Activated naive CD8-positive, alpha-beta T cell (primary cell): ENCODE results near the gene SV2B.
A peak's percentile ranks its signal among the peaks of the same experiment; 100 is the strongest.

Experiments
- H3K27ac Mint-ChIP-seq: one replicate; pipeline ENCODE4 v1.8.0; 2021; ENCODE audit warnings: mixed read lengths
- H3K27me3 Mint-ChIP-seq: one replicate; pipeline ENCODE4 v1.8.0; 2021; ENCODE audit warnings: mixed read lengths
- H3K36me3 Mint-ChIP-seq: one replicate; pipeline ENCODE4 v1.8.0; 2021; ENCODE audit warnings: mixed read lengths
- H3K4me1 Mint-ChIP-seq: one replicate; pipeline ENCODE4 v1.8.0; 2021; ENCODE audit warnings: low read depth, mixed read lengths
- H3K4me3 Mint-ChIP-seq: one replicate; pipeline ENCODE4 v1.8.0; 2021; ENCODE audit warnings: mild to moderate bottlenecking, mixed read lengths
- H3K9me3 Mint-ChIP-seq: one replicate; pipeline ENCODE4 v1.8.0; 2021; ENCODE audit warnings: low read depth, mixed read lengths

Gene SV2B

DNA sequence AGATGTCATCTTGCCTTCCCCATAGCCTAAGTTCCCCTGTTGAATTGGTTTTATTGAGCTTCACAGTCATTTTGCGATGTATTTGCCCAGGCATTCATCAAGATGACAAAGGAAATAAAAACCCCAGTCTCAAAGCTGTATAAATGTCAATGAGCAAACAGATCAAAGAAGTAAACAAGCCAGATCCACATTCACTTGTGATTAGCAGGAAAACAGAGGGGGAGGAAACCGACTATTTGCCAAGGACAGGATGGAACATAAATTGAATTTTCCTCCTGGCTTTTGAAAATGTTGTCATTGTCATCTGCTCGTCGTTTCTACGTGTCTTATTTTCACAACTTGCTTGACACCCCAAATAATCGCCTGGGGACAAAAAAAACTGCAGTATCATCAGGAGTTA lies 83.5 kb downstream of the SV2B start:
- no peaks in the 10 kb centered on the region for H3K9me3 Mint-ChIP-seq
- H3K27ac Mint-ChIP-seq, result no peak overlapping the region
- H3K4me1 Mint-ChIP-seq, result no peaks in the 10 kb centered on the region
- peaks cover 24% of the 10 kb centered on the region for H3K27me3 Mint-ChIP-seq
- H3K4me3 Mint-ChIP-seq, result no peak overlapping the region
- H3K36me3 Mint-ChIP-seq, result no peaks in the 10 kb centered on the region

DNA sequence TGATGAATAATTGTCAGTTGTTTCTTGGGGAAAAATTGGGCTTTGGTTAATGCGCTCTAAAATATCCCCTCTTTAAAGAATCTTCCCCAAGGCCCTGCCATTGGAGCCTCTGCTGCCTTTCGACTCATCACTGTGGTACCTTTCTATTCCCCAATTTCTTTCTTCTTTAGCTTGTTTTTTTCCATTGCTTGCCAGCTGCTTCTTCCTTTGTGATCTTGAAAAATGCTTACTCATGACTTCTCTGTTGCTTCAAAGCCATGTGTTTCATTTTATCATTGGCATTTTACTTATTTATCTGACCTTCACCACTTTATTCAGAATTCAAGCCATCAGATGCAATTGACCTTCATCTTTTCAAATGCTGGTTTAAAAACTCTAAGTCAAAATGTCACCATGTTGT lies 84.4 kb downstream of the SV2B start:
- Mint-ChIP-seq H3K4me3 (no peak overlapping the region), H3K27me3 (peaks cover 26% of the 10 kb centered on the region), H3K27ac (no peak overlapping the region), H3K36me3 (peaks cover 2% of the 10 kb centered on the region), H3K9me3 (no peaks in the 10 kb centered on the region), H3K4me1 (no peaks in the 10 kb centered on the region)

DNA sequence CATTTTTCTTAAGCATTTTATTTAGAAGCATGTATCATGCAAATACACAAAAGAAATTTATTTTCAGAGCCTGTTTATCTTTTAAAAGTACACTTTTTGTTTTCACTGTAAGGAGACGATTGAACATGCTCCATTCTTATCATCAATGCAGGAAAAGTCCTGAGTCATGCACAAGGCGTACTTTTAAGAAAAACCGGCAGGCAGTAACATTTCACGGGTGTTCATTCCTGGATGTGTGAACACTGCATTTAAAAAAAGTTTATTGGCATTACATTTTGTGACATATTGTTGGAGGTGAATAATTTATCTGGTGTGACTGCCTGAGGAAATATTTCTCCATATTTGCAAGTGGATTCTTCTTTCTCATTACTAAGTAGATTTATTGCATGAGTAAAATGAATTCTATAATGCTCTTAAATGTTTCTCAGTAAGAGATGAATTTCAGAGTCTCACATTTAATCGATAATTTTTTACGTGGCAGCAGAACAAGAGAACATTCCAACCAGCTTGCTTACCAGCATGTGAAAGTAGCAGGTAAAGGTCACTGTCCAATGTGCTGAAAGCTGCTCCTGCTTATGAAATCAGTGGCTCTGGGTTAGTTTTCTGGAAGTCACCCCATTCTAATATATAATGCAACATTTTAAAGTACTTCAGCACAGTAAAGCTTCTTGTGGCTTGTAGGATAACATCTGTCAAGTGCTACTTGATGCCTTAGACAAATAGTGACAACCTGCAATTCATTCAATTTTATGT lies 87.0 kb downstream of the SV2B start:
- Mint-ChIP-seq H3K4me1 (no peaks in the 10 kb centered on the region), H3K4me3 (no peak overlapping the region), H3K27me3 (peaks cover 30% of the 10 kb centered on the region), H3K27ac (no peak overlapping the region), H3K9me3 (no peaks in the 10 kb centered on the region), H3K36me3 (peaks cover 2% of the 10 kb centered on the region)

DNA sequence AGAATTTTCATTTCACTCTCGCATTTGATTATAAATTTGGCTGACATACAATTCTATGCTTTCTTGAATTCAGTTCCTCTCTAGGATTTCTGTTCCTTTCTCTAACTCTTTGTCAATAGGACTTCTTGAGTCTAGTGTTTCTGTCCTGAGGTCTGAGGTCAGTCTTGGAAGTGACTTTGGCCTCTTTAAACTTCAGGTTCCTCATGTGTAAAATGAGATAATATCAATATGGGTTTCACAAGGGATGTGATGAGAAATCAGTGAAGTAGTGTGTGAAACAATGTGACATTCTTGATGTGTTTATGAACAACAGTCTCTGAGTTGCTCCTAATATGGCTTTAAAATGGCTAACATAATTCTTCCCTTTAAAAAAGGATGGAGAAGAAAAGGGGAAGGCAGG lies 92.2 kb downstream of the SV2B start:
- Mint-ChIP-seq H3K27ac (no peak overlapping the region), H3K4me3 (no peak overlapping the region), H3K9me3 (no peaks in the 10 kb centered on the region), H3K36me3 (peaks cover 2% of the 10 kb centered on the region), H3K4me1 (no peaks in the 10 kb centered on the region), H3K27me3 (peaks cover 23% of the 10 kb centered on the region)

DNA sequence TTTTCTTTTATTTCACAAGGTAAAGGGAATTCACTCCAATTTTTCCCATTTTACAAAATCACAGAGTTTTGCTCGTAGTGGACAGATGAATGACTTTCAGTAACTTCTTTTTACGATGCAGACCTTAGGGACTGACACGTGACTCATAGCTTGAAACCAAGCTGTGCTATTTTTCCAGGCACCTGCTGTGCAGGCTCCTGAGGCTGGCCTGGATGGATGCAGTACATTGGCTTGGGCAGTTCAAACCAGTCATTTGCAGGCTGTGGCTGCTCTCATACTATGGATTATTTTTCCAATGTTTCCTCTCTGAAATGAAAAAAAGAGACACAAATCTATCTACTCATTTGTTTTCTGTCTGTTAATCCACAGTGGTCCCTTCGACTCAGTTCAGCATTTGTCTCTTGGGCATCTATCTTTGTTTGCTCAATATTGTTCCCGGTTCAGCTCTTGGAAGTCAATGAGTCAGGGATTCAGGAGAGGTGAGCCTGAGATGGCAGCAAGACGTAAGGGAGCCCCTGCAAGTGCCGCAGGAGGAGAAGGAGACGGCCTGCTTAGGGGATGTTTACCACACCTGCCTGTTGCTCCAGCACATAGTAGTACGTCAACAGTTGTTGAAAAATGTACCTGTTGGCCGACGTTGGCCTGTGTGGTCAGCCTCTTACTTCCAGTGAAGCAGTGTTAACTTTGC lies 92.8 kb downstream of the SV2B start:
- H3K36me3 Mint-ChIP-seq, result peaks cover 2% of the 10 kb centered on the region
- no peaks in the 10 kb centered on the region for H3K4me1 Mint-ChIP-seq
- H3K9me3 Mint-ChIP-seq, result no peaks in the 10 kb centered on the region
- H3K27ac Mint-ChIP-seq, result no peak overlapping the region
- H3K27me3 Mint-ChIP-seq, result peaks cover 23% of the 10 kb centered on the region
- no peak overlapping the region for H3K4me3 Mint-ChIP-seq

DNA sequence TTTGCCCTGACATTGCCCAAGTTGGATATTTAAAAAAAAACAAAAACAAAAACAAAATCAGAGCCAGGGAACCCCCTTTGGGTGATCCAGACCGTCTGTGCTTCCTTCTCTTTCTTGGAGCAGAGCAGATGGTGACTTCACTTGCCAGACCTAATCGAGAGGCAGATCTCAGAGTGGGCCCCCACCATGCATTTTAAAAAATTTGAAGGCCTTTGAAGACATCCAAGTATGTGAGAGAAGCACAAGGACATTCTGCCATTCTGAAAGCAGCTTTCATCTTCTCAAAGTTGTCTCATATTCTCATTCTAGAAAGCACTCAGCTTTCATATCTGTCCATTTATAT lies 93.3 kb downstream of the SV2B start:
- H3K4me1 Mint-ChIP-seq, result no peaks in the 10 kb centered on the region
- H3K27ac Mint-ChIP-seq, result no peak overlapping the region
- peaks cover 23% of the 10 kb centered on the region for H3K27me3 Mint-ChIP-seq
- H3K4me3 Mint-ChIP-seq, result no peak overlapping the region
- H3K36me3 Mint-ChIP-seq, result peaks cover 2% of the 10 kb centered on the region
- H3K9me3 Mint-ChIP-seq, result no peaks in the 10 kb centered on the region

DNA sequence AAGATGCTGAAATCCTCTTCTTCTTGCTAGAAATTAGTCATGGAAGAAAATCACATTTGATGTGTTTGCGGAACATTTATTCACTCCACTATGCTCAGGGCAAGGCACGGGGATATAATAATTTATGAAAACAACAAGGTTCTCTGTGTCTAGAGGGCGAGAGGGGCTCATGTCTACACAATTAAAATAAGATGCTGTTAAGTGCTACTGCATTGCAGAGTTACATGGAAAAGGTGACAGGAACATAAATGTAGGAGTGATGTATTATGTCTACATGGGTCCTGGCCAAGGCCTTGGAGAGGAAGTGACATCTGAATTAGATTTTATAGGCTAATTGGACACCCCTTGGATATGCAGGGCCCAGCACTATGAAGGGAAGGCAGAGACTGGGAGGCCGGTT lies 96.1 kb downstream of the SV2B start:
- Mint-ChIP-seq H3K4me1 (no peaks in the 10 kb centered on the region), H3K27me3 (peaks cover 16% of the 10 kb centered on the region), H3K36me3 (no peaks in the 10 kb centered on the region), H3K27ac (no peak overlapping the region), H3K4me3 (no peak overlapping the region), H3K9me3 (no peaks in the 10 kb centered on the region)

DNA sequence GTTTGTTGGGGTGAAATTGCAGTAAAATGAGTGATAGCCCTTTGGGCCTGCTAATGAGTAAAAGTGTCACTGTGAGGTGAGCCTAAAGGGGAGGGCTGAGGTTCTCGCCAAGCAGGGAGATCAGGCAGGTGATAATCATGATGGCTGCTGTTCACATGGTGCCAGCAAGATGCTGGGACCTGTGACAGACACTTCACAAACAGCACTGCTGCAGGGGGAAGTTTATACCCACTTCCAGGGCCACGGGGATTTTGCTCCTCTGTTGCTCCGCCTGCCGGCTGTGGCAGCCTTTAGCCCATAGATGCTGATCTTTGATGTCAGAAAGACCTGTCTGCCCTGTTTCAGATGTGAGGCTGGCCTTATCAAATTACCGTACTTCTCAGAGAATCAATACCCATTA lies 96.7 kb downstream of the SV2B start:
- no peak overlapping the region for H3K27ac Mint-ChIP-seq
- no peaks in the 10 kb centered on the region for H3K4me1 Mint-ChIP-seq
- H3K4me3 Mint-ChIP-seq, result no peak overlapping the region
- H3K27me3 Mint-ChIP-seq, result peaks cover 13% of the 10 kb centered on the region
- H3K9me3 Mint-ChIP-seq, result no peaks in the 10 kb centered on the region
- no peaks in the 10 kb centered on the region for H3K36me3 Mint-ChIP-seq

DNA sequence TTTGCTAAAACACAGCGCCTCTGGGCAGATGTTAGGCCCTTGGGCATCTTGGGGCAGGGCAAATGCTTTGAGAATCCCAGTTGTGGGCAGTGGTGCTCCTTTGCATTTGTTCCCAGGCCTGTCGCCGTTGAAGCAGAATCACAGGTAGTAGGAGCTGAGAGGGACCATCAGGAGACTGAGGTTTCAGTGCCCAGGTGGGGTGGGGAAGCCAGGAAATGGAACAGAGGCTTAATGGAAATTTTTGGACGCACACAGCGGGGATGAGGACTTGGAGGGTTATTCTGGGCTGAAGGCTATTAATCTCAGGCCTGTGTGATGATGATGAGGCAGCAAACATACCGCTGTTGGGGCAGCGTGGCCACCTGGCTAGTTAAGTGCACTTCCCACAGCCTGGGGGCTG lies 99.5 kb downstream of the SV2B start:
- Mint-ChIP-seq H3K36me3 (no peaks in the 10 kb centered on the region), H3K27ac (no peak overlapping the region), H3K27me3 (peaks cover under 1% of the 10 kb centered on the region), H3K4me3 (no peak overlapping the region), H3K9me3 (no peaks in the 10 kb centered on the region), H3K4me1 (no peaks in the 10 kb centered on the region)

DNA sequence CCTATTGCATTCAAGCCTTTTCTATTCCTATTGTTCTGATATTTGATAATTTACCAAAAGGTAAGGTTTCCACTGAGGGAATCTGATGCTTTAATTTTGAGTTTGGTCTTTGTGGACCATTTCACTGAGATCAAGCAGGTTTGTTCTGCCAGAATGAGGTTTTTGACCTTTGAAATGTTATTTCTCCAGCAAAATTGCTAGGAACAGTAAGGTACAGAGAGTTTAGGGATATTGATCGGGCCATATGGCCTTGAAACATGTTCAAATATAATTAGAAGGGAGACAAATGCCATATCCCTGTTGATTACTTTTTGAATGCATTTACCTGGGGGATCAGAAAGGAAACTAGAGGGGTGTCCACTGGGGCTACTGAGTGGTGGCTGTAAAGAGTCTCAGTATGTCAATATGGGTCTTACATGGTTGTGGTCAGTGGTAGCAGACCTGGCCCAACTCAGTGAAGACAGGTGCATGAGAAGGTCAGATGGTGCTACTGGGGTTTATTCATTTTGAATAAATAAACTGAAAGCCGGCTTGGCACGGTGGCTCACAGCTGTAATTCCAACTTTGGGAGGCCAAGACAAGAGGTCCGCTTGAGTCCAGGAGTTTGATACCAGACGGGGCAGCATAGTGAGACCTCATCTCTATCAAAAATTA lies 100.2 kb downstream of the SV2B start:
- Mint-ChIP-seq H3K4me3 (no peak overlapping the region), H3K27ac (peak overlapping the region; percentile 25), H3K27me3 (no peaks in the 10 kb centered on the region), H3K36me3 (no peaks in the 10 kb centered on the region), H3K4me1 (no peaks in the 10 kb centered on the region), H3K9me3 (no peaks in the 10 kb centered on the region)

DNA sequence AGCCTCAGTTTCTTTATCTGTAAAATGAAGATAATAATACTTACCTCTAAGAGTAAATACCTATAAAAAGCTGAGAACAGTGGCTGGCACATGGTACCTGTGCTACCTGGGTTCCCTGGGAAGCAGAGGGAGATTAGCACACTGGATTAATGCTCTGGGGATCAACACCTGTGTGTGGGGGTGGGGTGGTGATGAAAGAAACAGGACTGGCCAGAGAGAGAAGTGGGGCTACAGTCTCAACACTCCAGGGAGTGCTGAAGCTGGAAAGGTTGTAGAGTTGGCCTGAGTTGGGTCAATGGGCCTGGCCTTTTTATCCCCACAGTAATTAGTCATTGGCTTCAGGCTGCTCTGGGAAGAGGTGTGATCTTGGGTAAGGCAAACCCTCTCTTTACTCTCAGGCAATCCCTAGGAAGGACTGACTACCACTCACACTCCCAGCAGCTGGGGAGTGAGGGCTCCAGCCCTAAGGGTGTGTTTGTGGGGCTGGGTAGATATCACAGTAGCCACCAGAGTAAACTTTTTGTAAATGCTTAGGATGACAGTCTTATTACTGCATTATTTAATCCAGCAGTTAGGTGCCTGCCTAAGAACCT lies 102.5 kb downstream of the SV2B start:
- Mint-ChIP-seq H3K9me3 (no peaks in the 10 kb centered on the region), H3K36me3 (no peaks in the 10 kb centered on the region), H3K27ac (no peak overlapping the region), H3K27me3 (peaks cover 4% of the 10 kb centered on the region), H3K4me3 (no peak overlapping the region), H3K4me1 (no peaks in the 10 kb centered on the region)

DNA sequence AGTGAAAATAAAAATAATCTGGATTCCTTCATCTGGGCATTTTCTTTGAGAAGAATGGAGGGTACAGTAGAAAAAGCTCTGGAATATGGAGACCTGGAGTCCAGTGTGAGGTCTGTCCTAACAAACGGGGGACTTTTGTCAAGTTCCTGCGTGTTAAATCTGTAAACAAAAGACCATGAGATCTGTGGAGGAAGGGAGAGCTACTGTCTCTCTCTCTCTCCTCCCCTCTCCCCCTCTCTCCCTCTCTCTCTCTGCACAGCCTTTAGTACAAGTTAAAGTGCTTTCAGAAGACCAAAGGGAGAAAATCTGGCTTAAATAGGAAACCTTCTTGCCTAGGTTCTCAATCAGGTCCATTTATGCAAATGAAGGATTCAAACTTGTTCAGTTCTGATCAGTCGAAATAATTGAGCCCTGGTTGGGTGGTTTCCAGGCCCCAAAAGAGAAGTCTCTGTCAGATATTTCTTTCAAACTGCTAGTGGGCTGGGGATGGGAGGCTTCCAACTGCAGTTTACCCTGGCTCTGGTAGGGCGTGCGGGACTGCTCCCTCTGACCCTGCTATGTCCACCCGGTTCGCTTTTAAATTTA lies 103.7 kb downstream of the SV2B start:
- H3K4me3 Mint-ChIP-seq, result no peak overlapping the region
- H3K27ac Mint-ChIP-seq, result no peak overlapping the region
- H3K9me3 Mint-ChIP-seq, result no peaks in the 10 kb centered on the region
- H3K27me3 Mint-ChIP-seq, result peaks cover 7% of the 10 kb centered on the region
- no peaks in the 10 kb centered on the region for H3K36me3 Mint-ChIP-seq
- no peaks in the 10 kb centered on the region for H3K4me1 Mint-ChIP-seq

DNA sequence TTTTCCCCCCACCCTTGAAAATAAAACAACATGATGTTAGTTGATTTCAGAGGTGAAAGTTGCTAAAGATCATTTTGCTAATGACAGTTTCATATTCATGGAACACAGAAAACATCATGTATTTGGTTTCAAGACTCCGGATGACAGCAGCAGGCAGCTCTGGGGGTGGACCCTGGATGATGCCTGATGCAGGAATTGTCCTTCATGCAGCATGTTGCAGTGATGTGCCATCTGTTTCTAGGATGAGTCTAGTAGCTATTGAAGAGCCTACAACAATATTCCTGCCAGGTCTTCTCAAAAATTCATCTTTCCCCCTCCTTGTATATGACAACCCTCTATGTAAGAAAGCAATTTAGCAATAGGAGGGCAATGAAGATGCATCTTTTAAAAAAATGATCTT lies 108.3 kb downstream of the SV2B start:
- Mint-ChIP-seq H3K36me3 (no peaks in the 10 kb centered on the region), H3K4me1 (no peaks in the 10 kb centered on the region), H3K9me3 (no peaks in the 10 kb centered on the region), H3K4me3 (no peak overlapping the region), H3K27ac (no peak overlapping the region), H3K27me3 (peaks cover 14% of the 10 kb centered on the region)

DNA sequence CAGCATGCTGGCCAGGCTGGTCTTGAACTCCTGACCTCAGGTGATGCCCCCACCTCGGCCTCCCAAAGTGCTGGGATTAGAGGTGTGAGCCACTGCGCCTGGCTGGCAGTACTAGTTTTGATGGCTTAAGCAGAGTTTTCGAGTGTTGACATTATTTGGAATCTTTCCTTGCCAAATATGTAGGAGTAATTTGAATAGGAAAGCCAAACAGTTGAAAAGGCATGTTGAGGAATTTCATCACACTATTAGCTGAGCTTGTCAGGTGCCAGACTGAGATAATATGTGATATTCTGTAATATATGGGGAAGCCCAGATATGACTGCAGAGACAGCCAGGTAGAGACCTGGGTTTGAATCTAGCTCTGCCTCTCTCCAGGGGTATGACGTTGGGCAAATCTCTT lies 109.3 kb downstream of the SV2B start:
- Mint-ChIP-seq H3K9me3 (peaks cover 6% of the 10 kb centered on the region), H3K4me3 (no peak overlapping the region), H3K36me3 (peaks cover 3% of the 10 kb centered on the region), H3K4me1 (no peaks in the 10 kb centered on the region), H3K27ac (no peak overlapping the region), H3K27me3 (peaks cover 14% of the 10 kb centered on the region)

DNA sequence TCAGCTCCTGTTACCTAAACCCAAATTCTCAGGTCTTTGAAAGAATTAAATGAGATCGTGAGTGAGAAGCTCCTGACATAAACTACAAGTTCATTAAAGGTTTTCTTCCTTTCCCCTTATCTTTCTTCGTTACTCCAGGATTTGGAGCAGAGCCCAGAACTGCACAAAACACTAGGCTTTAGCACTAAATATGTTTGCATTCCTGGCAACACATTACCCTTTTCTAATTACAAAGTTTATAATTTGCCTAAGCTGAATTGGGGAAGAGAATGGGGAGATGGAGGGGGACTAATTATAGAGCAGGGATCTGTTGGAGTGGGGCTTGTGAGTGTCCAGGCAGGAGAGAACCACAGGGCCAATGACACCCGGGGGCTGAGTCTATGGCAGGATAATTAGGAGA lies 109.7 kb downstream of the SV2B start:
- peaks cover 3% of the 10 kb centered on the region for H3K36me3 Mint-ChIP-seq
- H3K27ac Mint-ChIP-seq, result no peak overlapping the region
- peaks cover 14% of the 10 kb centered on the region for H3K27me3 Mint-ChIP-seq
- no peak overlapping the region for H3K4me3 Mint-ChIP-seq
- no peaks in the 10 kb centered on the region for H3K4me1 Mint-ChIP-seq
- peaks cover 6% of the 10 kb centered on the region for H3K9me3 Mint-ChIP-seq
